Stimulated activated CD8-positive, alpha-beta memory T cell treated with anti-CD3 and anti-CD28 coated beads, Interleukin-7, amount 100 ng/mL, for 4 hours (primary cell): ENCODE data around the gene PCDHGB1.
"Not testable (repeated sequence)": the region's sequence is repeated elsewhere in the genome, so short reads cannot be mapped to it uniquely, and the experiment has no call there.

Source experiments
- DNase-seq, 2 donors: peaks; one replicate each; pipeline ENCODE4 v3.0.0-alpha.2; 2020; ENCODE audit warnings: low read depth in 2 of 2

PCDHGB1 gene

DNA sequence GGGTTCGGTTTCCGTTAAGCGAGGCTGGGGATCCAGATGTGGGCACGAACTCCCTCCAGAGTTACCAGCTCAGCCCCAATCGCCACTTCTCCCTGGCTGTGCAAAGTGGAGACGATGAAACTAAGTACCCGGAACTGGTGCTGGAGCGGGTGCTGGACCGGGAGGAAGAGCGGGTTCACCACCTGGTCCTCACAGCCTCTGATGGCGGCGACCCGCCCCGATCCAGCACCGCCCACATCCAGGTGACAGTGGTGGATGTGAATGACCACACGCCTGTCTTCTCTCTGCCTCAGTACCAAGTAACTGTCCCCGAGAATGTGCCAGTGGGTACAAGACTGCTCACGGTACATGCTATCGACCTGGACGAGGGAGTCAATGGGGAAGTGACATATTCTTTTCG lies 33.4 kb downstream of the PCDHGB1 start:
- no peak for DNase-seq

DNA sequence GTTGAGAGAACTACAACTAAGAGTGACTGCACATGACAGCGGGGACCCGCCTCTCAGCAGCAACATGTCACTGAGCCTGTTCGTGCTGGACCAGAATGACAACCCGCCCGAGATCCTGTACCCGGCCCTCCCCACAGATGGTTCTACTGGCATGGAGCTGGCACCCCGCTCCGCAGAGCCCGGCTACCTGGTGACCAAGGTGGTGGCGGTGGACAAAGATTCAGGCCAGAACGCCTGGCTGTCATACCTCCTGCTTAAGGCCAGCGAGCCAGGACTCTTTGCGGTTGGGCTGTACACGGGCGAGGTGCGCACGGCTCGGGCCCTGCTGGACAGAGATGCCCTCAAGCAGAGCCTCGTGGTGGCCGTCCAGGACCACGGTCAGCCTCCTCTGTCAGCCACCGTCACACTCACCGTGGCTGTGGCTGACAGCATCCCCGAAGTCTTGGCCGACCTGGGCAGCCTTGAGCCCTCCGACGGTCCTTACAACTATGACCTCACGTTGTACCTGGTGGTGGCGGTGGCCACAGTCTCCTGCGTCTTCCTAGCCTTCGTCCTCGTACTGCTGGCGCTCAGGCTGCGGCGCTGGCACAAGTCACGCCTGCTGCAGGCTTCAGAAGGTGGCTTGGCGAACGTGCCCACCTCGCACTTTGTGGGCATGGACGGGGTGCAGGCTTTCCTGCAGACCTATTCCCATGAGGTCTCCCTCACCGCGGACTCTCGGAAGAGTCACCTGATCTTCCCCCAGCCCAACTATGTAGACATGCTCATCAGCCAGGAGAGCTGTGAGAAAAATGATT lies 34.8 kb downstream of the PCDHGB1 start:
- no peak for DNase-seq

DNA sequence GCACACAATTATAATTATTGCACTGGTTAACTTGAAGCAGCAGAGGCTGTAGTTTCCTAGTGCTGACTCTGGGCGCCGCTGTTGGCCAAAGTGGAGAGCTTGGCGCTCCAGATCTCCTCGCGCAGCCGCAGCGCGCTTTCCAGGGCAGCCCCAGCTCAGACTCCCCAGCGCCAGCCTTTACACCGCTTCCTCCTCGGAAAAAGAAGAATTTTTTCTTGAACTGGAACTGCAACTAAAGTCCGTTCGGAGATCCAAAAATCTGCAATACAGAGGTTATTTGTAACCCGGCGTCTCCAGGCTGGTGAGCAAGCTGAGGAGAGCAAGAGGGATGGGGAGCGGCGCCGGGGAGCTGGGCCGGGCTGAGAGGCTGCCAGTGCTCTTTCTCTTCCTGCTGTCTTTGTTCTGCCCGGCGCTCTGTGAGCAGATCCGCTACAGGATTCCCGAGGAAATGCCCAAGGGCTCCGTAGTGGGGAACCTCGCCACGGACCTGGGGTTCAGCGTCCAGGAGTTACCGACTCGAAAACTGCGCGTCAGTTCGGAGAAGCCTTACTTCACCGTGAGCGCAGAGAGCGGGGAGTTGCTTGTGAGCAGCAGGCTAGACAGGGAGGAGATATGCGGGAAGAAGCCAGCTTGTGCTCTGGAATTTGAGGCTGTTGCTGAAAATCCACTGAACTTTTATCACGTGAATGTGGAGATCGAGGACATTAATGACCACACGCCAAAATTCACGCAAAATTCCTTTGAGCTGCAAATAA lies 37.8 kb downstream of the PCDHGB1 start, which contains the start of gene PCDHGB4:
Gene PCDHGB4, plus strand, starts transcription at position 142 of the 755 bp plus-strand sequence. Its CDS starts 187 bp downstream, at position 329.
- DNase-seq: not testable (repeated sequence)

DNA sequence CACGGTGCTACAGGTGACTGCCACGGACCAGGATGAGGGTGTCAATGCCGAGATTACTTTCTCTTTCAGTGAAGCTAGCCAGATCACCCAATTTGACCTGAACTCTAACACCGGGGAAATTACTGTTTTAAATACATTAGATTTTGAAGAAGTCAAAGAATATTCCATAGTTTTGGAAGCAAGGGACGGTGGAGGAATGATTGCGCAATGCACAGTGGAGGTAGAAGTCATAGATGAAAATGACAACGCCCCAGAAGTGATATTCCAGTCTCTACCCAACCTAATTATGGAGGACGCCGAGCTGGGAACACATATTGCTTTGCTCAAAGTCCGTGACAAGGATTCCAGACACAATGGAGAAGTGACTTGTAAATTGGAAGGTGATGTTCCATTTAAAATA lies 38.8 kb downstream of the PCDHGB1 start:
- no peak for DNase-seq

DNA sequence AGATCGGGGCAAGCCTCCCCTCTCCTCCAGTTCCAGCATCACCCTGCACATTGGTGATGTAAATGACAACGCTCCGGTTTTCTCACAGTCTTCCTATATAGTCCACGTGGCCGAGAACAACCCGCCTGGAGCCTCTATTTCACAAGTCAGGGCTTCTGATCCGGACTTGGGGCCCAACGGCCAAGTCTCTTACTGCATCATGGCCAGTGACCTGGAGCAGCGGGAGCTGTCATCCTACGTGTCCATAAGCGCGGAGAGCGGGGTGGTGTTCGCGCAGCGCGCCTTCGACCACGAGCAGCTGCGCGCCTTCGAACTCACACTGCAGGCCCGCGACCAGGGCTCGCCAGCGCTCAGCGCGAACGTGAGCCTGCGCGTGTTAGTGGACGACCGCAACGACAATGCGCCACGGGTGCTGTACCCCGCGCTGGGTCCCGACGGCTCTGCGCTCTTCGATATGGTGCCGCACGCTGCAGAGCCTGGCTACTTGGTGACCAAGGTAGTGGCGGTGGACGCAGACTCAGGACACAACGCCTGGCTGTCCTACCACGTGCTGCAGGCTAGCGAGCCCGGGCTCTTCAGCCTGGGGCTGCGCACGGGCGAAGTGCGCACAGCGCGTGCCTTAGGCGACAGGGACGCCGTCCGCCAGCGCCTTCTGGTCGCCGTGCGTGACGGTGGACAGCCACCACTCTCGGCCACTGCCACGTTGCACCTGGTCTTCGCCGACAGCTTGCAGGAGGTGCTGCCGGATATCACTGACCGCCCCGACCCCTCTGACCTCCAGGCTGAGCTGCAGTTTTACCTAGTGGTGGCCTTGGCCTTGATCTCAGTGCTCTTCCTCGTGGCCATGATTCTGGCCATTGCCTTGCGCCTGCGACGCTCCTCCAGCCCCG lies 39.5 kb downstream of the PCDHGB1 start:
- no peak for DNase-seq

DNA sequence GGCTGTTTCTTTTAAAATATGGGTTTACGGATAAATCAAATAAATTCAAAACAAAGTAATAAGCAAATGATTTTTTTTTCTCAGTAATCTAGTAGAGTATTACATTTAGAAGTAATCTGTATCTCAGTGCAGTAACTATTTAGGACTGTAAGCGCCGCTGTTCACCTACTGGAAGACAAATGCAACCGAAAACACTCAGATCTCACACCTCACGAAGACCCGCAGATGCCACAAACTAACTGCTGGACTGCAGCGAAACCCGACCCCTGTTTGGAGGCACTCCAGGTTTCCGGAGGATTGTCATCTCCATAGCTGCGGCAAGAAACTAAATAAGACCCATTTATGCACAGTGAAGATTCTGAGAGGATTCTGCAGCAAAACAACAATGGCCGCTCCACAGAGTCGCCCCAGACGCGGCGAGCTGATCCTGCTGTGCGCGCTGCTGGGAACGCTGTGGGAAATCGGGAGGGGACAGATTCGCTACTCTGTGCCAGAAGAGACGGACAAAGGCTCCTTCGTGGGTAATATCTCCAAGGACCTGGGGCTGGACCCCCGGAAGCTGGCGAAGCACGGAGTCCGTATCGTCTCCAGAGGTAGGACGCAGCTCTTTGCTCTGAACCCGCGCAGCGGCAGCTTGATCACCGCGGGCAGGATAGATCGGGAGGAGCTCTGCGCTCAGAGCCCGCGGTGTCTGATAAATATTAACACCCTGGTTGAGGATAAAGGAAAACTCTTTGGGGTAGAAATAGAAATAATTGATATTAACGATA lies 42.7 kb downstream of the PCDHGB1 start, which contains the start of gene PCDHGA8:
Gene PCDHGA8, plus strand, starts transcription at position 205 of the 770 bp plus-strand sequence. Its CDS starts 181 bp downstream, at position 386.
- DNase-seq: no peak

DNA sequence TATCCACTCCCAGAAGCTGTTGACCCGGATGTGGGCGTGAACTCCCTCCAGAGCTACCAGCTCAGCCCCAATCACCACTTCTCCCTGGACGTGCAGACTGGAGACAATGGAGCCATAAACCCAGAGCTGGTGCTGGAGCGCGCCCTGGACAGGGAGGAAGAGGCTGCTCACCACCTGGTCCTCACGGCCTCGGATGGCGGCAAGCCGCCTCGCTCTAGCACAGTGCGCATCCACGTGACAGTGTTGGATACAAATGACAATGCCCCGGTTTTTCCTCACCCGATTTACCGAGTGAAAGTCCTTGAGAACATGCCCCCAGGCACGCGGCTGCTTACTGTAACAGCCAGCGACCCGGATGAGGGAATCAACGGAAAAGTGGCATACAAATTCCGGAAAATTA lies 43.4 kb downstream of the PCDHGB1 start:
- no peak for DNase-seq

DNA sequence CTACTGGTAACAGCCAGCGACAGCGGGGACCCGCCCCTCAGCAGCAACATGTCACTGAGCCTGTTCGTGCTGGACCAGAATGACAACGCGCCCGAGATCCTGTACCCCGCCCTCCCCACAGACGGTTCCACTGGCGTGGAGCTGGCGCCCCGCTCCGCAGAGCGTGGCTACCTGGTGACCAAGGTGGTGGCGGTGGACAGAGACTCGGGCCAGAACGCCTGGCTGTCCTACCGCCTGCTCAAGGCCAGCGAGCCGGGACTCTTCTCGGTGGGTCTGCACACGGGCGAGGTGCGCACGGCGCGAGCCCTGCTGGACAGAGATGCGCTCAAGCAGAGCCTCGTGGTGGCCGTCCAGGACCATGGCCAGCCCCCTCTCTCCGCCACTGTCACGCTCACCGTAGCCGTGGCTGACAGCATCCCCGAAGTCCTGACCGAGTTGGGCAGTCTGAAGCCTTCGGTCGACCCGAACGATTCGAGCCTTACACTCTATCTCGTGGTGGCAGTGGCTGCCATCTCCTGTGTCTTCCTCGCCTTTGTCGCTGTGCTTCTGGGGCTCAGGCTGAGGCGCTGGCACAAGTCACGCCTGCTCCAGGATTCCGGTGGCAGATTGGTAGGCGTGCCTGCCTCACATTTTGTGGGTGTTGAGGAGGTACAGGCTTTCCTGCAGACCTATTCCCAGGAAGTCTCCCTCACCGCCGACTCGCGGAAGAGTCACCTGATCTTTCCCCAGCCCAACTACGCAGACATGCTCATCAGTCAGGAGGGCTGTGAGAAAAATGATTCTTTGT lies 44.7 kb downstream of the PCDHGB1 start:
- DNase-seq: not testable (repeated sequence)

DNA sequence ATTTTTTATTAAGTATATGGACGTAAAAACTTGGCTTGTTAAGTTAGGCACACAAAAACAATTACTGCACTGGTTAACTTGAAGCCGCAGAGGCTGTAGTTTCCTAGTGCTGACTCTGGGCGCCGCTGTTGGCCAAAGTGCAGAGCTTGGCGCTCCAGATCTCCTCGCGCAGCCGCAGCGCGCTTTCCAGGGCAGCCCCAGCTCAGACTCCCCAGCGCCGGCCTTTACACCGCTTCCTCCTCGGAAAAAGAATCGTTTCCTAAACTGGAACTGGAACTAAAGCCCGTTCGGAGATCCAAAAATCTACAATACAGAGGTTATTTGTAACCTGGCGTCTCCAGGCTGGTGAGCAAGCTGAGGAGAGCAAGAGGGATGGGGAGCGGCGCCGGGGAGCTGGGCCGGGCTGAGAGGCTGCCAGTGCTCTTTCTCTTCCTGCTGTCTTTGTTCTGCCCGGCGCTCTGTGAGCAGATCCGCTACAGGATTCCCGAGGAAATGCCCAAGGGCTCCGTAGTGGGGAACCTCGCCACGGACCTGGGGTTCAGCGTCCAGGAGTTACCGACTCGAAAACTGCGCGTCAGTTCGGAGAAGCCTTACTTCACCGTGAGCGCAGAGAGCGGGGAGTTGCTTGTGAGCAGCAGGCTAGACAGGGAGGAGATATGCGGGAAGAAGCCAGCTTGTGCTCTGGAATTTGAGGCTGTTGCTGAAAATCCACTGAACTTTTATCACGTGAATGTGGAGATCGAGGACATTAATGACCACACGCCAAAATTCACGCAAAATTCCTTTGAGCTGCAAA lies 48.1 kb downstream of the PCDHGB1 start, which contains the start of gene PCDHGB5:
Gene PCDHGB5, plus strand, starts transcription at position 192 of the 796 bp plus-strand sequence. Its CDS starts 181 bp downstream, at position 373.
- not testable (repeated sequence) for DNase-seq

DNA sequence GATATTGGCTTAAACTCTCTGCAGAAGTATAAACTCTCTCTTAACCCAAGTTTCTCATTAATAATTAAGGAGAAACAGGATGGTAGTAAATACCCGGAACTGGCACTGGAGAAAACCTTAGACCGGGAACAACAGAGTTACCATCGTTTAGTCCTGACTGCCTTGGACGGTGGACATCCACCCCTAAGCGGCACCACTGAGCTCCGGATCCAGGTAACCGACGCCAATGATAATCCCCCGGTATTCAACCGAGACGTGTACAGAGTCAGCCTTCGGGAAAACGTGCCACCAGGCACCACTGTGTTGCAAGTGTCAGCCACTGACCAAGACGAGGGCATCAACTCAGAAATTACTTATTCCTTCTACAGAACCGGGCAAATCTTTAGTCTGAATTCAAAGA lies 48.7 kb downstream of the PCDHGB1 start:
- no peak for DNase-seq

DNA sequence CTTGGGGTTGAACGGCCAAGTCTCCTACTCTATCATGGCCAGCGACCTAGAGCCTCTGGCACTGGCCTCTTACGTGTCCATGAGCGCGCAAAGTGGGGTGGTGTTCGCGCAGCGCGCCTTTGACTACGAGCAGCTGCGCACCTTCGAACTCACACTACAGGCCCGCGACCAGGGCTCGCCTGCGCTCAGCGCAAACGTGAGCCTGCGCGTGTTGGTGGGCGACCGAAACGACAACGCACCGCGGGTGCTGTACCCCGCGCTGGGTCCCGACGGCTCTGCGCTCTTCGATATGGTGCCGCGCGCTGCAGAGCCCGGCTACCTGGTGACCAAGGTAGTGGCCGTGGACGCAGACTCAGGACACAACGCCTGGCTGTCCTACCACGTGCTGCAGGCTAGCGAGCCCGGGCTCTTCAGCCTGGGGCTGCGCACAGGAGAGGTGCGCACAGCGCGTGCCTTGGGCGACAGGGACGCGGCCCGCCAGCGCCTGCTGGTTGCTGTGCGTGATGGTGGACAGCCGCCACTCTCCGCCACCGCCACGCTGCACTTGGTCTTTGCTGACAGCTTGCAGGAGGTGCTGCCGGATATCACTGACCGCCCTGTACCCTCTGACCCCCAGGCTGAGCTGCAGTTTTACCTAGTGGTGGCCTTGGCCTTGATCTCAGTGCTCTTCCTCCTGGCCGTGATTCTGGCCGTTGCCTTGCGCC lies 49.8 kb downstream of the PCDHGB1 start:
- no peak for DNase-seq
